Activated B cell treated with CpG ODN at 0.5 μM for 24 hours (primary cell): ENCODE data around the gene SASH1. TPM values are rescaled to one million over a fixed set of nuclear protein-coding genes. Genes with fewer than 3 reads are reported as not detected.
"Not testable (repeated sequence)": the region's sequence is repeated elsewhere in the genome, so short reads cannot be mapped to it uniquely, and the experiment has no call there.

Experiments used
- ATAC-seq: fragments of 200-7000 bp; cut with Tn5 transposase; one replicate; pipeline ENCODE4 v1.10.0; 2021; ENCODE audit warnings: low read depth, mild to moderate bottlenecking, moderate library complexity
- CTCF ChIA-PET: fragments of 350-600 bp; sonication (Branson Sonifier 250); formaldehyde crosslinking; loops from one replicate; lab custom pipeline; 2021; ENCODE audit warnings: antibody characterized with exemption; lab: Charles Lee
- POLR2A ChIA-PET: fragments of 350-600 bp; sonication (Branson Sonifier 250); formaldehyde crosslinking; loops from one replicate; lab custom pipeline; 2021; ENCODE audit warnings: antibody characterized with exemption; lab: Charles Lee
- DNase-seq: peaks from one replicate; pipeline ENCODE4 v3.0.0; 2022
- H3K27ac Mint-ChIP-seq: one replicate; pipeline ENCODE4 v1.8.0; 2020; ENCODE audit warnings: mixed read lengths
- H3K27me3 Mint-ChIP-seq: one replicate; pipeline ENCODE4 v1.8.0; 2021; ENCODE audit warnings: mixed read lengths
- H3K36me3 Mint-ChIP-seq: one replicate; pipeline ENCODE4 v1.8.0; 2021; ENCODE audit warnings: low read depth, mixed read lengths
- H3K4me1 Mint-ChIP-seq: one replicate; pipeline ENCODE4 v1.8.0; 2021; ENCODE audit warnings: mixed read lengths
- H3K4me3 Mint-ChIP-seq: one replicate; pipeline ENCODE4 v1.8.0; 2020; ENCODE audit warnings: mild to moderate bottlenecking, mixed read lengths
- H3K9me3 Mint-ChIP-seq: one replicate; pipeline ENCODE4 v1.8.0; 2020; ENCODE audit warnings: mixed read lengths
- intact Hi-C: fragments of 100-400 bp; cut with micrococcal nuclease; formaldehyde crosslinking; loops from one replicate; pipeline ENCODE4 v1.15.1; 2024
- total RNA-seq: library from RNA; stranded (reverse); gene quantifications from 2 replicates; pipeline ENCODE4 v1.2.3, GENCODE V29; 2022
- TF ChIP-seq, protein P1 (sequence below): fragments of 200-600 bp; IDR thresholded peaks from one replicate; pipeline ENCODE4 v1.8.0; 2022; ENCODE audit warnings: antibody characterized with exemption, mild to moderate bottlenecking

The SASH1 gene
- total RNA-seq, 1 donor from 2014 or later, result 0.49 TPM

DNA sequence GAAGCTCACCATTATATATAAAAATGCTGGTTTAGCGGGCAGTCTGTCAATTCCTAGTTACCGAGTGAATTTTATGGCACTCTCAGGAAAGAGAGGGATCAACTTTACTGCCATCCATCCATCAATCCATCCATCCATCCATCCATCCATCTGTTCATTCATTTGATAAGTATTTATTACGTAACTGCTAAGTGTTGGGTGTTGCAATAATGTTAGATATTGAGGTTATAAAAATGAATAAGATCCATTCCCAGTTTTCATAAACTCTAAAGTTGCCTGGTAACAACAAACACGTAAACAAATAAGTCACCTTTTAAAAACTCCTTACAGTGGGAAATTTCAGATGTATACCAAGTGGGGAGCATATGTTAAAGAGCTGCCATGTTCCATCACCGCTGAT is 36.8 kb downstream of the SASH1 start:
- ChIA-PET CTCF (no interaction called here), POLR2A (no interaction called here)
- H3K4me1 Mint-ChIP-seq, result no peaks in the 10 kb centered on the region
- intact Hi-C loops, result no loop called here
- H3K9me3 Mint-ChIP-seq, result peaks cover 3% of the 10 kb centered on the region
- H3K27ac Mint-ChIP-seq, result no peak overlapping the region
- no peak overlapping the region for H3K4me3 Mint-ChIP-seq
- TF ChIP-seq, protein P1, sequence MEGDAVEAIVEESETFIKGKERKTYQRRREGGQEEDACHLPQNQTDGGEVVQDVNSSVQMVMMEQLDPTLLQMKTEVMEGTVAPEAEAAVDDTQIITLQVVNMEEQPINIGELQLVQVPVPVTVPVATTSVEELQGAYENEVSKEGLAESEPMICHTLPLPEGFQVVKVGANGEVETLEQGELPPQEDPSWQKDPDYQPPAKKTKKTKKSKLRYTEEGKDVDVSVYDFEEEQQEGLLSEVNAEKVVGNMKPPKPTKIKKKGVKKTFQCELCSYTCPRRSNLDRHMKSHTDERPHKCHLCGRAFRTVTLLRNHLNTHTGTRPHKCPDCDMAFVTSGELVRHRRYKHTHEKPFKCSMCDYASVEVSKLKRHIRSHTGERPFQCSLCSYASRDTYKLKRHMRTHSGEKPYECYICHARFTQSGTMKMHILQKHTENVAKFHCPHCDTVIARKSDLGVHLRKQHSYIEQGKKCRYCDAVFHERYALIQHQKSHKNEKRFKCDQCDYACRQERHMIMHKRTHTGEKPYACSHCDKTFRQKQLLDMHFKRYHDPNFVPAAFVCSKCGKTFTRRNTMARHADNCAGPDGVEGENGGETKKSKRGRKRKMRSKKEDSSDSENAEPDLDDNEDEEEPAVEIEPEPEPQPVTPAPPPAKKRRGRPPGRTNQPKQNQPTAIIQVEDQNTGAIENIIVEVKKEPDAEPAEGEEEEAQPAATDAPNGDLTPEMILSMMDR, result no peak
- no peaks in the 10 kb centered on the region for H3K36me3 Mint-ChIP-seq
- ATAC-seq (no peak), DNase-seq (no peak)
- H3K27me3 Mint-ChIP-seq, result peaks cover 3% of the 10 kb centered on the region

DNA sequence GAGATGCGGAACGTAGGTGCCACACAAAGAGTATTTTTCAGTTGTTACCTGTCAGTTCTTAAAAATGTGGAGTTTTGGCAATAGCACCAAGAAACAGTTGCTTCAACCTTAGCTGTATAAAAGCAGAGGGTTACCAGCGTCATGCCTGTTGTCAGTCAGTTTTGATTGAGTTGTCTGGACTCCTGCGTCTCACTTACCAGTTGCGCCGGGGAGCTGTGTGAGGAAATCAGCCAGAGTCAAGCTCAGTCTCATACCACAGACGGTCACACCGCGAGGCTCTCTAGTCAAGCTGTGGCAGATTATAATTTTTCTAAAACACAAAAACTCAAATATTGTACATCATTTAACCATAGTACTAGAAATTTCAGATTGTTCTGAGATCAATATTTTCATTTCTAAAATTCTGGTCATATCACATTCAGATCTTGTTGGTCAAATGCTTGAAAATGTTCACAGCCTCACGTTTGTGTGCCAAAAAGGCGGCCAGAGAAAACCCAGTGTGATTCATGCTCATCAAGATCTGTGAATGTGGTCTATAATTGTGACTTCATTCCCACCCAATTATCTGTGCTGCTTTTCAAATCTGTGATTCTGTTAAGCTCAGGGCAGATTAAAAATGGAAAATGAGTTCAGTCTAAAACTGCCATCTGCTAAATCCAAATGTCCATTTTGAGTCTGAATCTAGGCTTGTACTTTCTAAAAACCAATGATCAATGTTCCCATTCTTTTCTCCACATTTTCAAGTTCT is 37.5 kb downstream of the SASH1 start:
- DNase-seq (no peak), ATAC-seq (no peak)
- H3K4me1 Mint-ChIP-seq, result no peaks in the 10 kb centered on the region
- H3K4me3 Mint-ChIP-seq, result no peak overlapping the region
- intact Hi-C loops, result no loop called here
- no peaks in the 10 kb centered on the region for H3K36me3 Mint-ChIP-seq
- ChIA-PET POLR2A (no interaction called here), CTCF (no interaction called here)
- TF ChIP-seq, protein P1, result no peak
- H3K9me3 Mint-ChIP-seq, result peaks cover 3% of the 10 kb centered on the region
- H3K27ac Mint-ChIP-seq, result no peak overlapping the region
- H3K27me3 Mint-ChIP-seq, result peaks cover 3% of the 10 kb centered on the region

DNA sequence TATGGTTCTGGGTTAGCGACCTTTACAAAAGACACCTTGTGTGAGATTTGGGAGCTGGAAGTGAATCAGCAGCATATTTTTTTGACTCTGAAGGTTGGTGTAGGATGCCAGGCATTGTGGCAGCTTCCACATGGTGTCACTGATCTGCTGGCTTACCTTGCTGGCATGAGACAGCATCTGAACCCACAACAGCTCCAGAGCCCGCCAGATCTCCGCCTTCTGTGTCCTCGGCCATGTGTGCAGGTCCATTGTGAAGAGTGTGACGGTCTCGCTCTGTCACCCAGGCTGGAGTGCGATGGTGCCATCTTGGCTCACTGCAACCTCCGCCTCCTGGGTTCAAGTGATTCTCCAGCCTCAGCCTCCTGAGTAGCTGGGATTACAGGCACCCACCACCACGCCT is 39.4 kb downstream of the SASH1 start:
- H3K27ac Mint-ChIP-seq, H3K4me3 Mint-ChIP-seq, H3K9me3 Mint-ChIP-seq, ATAC-seq, DNase-seq, H3K27me3 Mint-ChIP-seq, POLR2A ChIA-PET, intact Hi-C loops, H3K4me1 Mint-ChIP-seq, CTCF ChIA-PET, H3K36me3 Mint-ChIP-seq: not testable (repeated sequence)

DNA sequence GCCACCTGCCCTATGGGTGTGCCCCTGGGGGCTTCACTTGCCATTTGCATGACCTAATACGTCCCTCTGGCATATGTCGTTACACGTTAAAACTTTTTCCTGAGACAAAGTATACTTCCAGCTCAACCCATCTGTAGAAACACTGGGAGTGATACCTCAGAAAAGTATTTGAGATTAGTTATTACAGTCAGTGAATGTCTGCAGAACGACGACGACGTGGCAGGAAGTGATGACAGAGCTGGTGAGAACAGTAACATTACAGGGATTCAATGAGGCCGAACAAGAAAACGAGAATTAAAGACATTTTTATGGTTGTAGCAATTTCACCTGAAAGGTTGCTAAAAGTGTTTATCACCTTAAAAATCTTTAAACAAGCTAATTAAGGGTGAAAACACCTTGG is 40.2 kb downstream of the SASH1 start:
- Mint-ChIP-seq H3K36me3 (no peaks in the 10 kb centered on the region), H3K4me3 (no peak overlapping the region), H3K27ac (no peak overlapping the region), H3K4me1 (no peaks in the 10 kb centered on the region), H3K27me3 (peaks cover 3% of the 10 kb centered on the region), H3K9me3 (no peaks in the 10 kb centered on the region)
- ChIA-PET POLR2A (no interaction called here), CTCF (no interaction called here)
- intact Hi-C loops, result no loop called here
- DNase-seq (no peak), ATAC-seq (no peak)
- TF ChIP-seq, protein P1, result no peak

DNA sequence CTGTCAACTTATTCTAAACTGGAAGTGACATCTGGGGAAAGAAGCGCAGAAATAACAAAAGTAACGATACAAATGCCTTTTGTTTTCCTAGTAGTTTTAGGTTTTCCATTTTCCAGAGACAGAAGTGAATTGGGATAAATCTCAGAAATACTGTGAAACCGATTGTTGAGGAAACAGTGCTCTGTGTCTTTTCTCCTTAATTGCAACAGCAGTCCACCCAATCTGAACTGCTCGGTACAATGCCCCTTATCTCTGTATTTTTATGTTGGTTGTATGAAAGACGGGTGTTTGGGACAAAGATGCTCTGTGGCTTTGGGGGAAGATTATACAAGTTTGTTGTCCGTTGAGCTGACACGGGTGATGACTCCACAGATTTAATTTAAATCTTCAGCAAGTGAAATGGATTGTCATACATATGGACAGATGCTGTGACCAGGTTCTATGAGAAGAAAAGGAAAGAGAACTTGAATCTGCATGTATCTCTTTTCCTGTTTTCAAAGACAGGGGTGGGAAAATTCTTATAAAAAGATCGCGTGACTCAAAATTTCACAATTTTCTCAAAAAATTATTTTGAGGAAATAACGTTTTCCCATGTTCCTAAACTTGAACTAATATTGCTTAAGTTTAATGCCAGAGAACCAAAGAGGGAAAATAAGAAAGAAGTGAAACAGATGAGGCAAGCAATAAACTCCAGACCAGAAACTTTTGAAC is 41.2 kb downstream of the SASH1 start:
- POLR2A ChIA-PET, result no interaction called here
- no peak overlapping the region for H3K27ac Mint-ChIP-seq
- no peak overlapping the region for H3K4me3 Mint-ChIP-seq
- DNase-seq, result no peak
- peaks cover 4% of the 10 kb centered on the region for H3K27me3 Mint-ChIP-seq
- CTCF ChIA-PET, result no interaction called here
- no peaks in the 10 kb centered on the region for H3K9me3 Mint-ChIP-seq
- TF ChIP-seq, protein P1, result no peak
- intact Hi-C loops, result no loop called here
- no peak for ATAC-seq
- no peaks in the 10 kb centered on the region for H3K36me3 Mint-ChIP-seq
- H3K4me1 Mint-ChIP-seq, result no peaks in the 10 kb centered on the region
